ENCODE data around the gene MVB12B. TPM values are rescaled to one million over a fixed set of nuclear protein-coding genes. Genes with fewer than 3 reads are reported as not detected.

MVB12B gene
- total RNA-seq, 4 donors from 2014 or later, result 8.5 to 13.0 (median 10.5) TPM

- TF ChIP-seq, protein P1, sequence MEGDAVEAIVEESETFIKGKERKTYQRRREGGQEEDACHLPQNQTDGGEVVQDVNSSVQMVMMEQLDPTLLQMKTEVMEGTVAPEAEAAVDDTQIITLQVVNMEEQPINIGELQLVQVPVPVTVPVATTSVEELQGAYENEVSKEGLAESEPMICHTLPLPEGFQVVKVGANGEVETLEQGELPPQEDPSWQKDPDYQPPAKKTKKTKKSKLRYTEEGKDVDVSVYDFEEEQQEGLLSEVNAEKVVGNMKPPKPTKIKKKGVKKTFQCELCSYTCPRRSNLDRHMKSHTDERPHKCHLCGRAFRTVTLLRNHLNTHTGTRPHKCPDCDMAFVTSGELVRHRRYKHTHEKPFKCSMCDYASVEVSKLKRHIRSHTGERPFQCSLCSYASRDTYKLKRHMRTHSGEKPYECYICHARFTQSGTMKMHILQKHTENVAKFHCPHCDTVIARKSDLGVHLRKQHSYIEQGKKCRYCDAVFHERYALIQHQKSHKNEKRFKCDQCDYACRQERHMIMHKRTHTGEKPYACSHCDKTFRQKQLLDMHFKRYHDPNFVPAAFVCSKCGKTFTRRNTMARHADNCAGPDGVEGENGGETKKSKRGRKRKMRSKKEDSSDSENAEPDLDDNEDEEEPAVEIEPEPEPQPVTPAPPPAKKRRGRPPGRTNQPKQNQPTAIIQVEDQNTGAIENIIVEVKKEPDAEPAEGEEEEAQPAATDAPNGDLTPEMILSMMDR (IDR thresholded peaks at IDR 0.05; ENCODE audit: low read depth), result no peak
Observed at GRCh38 chr9:126327714-126328185, 1.1 kb downstream of the MVB12B start.

GRCh38 chr9:126328407-126328806 lies 1.8 kb downstream of the MVB12B start:
- TF ChIP-seq, protein P1 (IDR thresholded peaks at IDR 0.05; ENCODE audit: low read depth), result no peak

GRCh38 chr9:126329476-126330275 lies 3.0 kb downstream of the MVB12B start:
- TF ChIP-seq, protein P1 (IDR thresholded peaks at IDR 0.05; ENCODE audit: low read depth), result no peak

- TF ChIP-seq, protein P1 (IDR thresholded peaks at IDR 0.05; ENCODE audit: low read depth), result no peak
Observed at GRCh38 chr9:126330536-126330935, 3.9 kb downstream of the MVB12B start.

DNA sequence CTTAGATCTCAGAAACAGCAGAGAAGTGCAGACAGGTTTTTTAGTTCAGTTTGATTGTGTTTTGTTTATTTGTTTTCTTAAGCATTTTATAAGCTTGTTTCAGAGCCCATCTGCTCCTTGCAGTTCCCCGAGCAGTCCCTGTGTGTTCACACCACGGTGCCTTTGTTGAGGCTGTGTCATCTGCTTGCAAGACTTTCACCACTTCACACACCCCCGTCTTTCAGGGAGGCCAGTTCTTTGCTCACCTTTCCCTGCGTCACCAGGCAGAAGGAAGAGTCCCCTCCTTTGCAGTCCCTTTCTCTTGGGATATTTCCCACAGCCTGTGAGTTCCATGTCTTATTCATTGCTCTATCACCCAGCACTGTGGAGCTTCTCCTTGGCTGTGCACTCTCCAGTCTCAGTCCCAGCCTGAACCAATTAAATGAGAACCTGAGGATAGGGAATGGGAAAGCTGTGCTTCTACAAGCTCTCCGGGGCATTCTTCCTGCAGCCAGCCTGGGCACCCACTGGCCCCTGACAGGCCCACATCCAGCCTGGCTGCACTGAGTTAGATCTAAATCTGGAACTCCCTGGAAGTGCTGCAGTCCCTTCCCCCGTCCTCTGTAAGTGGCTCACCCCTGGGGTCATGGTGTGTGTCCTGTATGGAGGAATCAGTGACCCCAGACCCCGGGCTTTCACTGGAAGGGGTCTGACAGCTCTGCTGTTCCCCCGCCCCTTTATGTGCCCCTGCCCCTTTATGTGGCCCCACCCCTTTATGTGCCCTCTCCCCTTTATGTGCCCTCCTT lies 5.5 kb downstream of the MVB12B start:
- TF ChIP-seq, protein P1 (IDR thresholded peaks at IDR 0.05; ENCODE audit: low read depth), result no peak

DNA sequence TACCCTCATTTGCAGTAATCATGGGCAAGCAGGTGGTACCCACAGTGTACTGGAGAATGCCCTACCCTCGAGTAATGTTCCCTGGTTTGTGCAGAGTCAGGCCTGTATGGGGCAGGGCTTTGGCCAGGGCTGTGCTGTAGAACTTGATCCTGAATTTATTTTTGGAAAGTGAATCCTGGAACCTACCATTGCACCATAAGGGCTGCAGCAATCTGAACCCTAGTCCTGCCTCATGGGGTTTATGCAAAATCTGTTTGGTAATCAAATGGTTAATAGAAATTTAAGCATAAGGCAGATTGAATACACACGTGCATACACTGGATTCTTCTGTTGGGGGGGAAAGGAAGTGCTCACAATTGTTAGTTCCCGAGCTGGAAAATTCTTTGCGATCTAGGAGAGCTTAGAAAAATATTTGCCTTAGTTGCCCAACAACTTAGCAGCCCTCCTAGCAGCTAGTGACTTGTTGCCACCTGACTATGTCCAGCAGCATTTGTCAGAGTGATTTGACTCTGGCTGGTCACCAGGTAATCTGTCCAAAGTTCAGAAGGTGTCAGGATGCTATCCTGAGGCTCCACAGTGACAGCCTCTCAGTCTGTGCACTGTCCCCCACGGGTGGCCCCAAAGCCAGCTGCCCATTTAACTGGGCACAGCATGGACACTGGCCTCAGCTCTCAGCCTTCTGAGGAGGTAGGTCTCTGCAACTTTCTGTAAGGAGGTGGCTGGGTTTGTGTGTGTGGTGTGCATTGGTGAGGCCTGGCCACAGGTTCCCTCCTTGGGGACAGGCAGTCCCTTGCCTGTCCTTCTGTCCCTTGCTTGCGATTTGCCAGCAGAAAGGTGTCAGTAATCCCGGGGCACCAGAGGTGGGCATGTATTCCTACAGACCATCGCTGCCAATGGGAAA lies 8.3 kb downstream of the MVB12B start:
- TF ChIP-seq, protein P1 (IDR thresholded peaks at IDR 0.05; ENCODE audit: low read depth), result no peak
